ENCODE measurements around the gene MUC5B.

DNA sequence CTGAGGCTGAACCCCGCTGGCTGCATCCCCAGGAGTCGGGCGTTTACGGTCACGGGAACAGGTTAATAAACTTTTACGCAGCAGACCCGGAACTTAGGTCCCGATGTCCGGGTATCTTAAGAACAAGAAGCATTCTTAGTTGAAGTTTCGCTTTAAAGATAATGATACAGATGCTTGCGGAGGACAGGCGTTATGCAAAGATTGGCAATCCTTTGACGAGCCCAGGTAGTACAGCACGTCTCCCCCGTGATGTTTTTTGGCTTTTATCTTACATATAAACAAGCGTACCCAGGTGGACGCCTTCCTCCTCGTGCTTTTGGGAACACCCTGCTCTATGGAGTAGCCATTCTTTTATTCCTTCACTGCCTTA, 87.4 kb downstream of the MUC5B start:
- TF ChIP-seq, protein P1, sequence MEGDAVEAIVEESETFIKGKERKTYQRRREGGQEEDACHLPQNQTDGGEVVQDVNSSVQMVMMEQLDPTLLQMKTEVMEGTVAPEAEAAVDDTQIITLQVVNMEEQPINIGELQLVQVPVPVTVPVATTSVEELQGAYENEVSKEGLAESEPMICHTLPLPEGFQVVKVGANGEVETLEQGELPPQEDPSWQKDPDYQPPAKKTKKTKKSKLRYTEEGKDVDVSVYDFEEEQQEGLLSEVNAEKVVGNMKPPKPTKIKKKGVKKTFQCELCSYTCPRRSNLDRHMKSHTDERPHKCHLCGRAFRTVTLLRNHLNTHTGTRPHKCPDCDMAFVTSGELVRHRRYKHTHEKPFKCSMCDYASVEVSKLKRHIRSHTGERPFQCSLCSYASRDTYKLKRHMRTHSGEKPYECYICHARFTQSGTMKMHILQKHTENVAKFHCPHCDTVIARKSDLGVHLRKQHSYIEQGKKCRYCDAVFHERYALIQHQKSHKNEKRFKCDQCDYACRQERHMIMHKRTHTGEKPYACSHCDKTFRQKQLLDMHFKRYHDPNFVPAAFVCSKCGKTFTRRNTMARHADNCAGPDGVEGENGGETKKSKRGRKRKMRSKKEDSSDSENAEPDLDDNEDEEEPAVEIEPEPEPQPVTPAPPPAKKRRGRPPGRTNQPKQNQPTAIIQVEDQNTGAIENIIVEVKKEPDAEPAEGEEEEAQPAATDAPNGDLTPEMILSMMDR (IDR thresholded peaks at IDR 0.05; ENCODE audit: insufficient read depth, low read length): no peak
- TF ChIP-seq POLR2AphosphoS5 (IDR thresholded peaks at IDR 0.05; ENCODE audit: low read depth): no peak
- TF ChIP-seq, protein P2, sequence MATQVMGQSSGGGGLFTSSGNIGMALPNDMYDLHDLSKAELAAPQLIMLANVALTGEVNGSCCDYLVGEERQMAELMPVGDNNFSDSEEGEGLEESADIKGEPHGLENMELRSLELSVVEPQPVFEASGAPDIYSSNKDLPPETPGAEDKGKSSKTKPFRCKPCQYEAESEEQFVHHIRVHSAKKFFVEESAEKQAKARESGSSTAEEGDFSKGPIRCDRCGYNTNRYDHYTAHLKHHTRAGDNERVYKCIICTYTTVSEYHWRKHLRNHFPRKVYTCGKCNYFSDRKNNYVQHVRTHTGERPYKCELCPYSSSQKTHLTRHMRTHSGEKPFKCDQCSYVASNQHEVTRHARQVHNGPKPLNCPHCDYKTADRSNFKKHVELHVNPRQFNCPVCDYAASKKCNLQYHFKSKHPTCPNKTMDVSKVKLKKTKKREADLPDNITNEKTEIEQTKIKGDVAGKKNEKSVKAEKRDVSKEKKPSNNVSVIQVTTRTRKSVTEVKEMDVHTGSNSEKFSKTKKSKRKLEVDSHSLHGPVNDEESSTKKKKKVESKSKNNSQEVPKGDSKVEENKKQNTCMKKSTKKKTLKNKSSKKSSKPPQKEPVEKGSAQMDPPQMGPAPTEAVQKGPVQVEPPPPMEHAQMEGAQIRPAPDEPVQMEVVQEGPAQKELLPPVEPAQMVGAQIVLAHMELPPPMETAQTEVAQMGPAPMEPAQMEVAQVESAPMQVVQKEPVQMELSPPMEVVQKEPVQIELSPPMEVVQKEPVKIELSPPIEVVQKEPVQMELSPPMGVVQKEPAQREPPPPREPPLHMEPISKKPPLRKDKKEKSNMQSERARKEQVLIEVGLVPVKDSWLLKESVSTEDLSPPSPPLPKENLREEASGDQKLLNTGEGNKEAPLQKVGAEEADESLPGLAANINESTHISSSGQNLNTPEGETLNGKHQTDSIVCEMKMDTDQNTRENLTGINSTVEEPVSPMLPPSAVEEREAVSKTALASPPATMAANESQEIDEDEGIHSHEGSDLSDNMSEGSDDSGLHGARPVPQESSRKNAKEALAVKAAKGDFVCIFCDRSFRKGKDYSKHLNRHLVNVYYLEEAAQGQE (IDR thresholded peaks at IDR 0.05; ENCODE audit: insufficient replicate concordance, low read depth): no peak
- TF ChIP-seq GABPA (IDR thresholded peaks at IDR 0.05; ENCODE audit: low read depth): no peak
